T-helper 2 cell treated with Interferon-gamma antibody and Interleukin-4, amounts not matched to agents 5 μg/mL and 100 μg/mL, for 36 hours (primary cell): ENCODE measurements around the gene PLIN4.
A peak's percentile ranks its signal among the peaks of the same experiment; 100 is the strongest.
"Not testable (repeated sequence)": the region's sequence is repeated elsewhere in the genome, so short reads cannot be mapped to it uniquely, and the experiment has no call there.

ENCODE experiments used
- DNase-seq: peaks from one replicate; pipeline ENCODE4 v3.0.0; 2021; ENCODE audit warnings: low spot score
- H3K27ac Mint-ChIP-seq: one replicate; pipeline ENCODE4 v1.8.0; 2021; ENCODE audit warnings: mild to moderate bottlenecking, mixed read lengths
- H3K27me3 Mint-ChIP-seq: one replicate; pipeline ENCODE4 v1.8.0; 2021; ENCODE audit warnings: low read depth, mixed read lengths
- H3K36me3 Mint-ChIP-seq: one replicate; pipeline ENCODE4 v1.8.0; 2021; ENCODE audit warnings: low read depth, mixed read lengths
- H3K4me1 Mint-ChIP-seq: one replicate; pipeline ENCODE4 v1.8.0; 2021; ENCODE audit warnings: low read depth, mixed read lengths
- H3K4me3 Mint-ChIP-seq: one replicate; pipeline ENCODE4 v1.8.0; 2022; ENCODE audit warnings: mild to moderate bottlenecking, moderate library complexity, mixed read lengths
- H3K9me3 Mint-ChIP-seq: one replicate; pipeline ENCODE4 v1.8.0; 2021; ENCODE audit warnings: mixed read lengths

The PLIN4 gene

DNA sequence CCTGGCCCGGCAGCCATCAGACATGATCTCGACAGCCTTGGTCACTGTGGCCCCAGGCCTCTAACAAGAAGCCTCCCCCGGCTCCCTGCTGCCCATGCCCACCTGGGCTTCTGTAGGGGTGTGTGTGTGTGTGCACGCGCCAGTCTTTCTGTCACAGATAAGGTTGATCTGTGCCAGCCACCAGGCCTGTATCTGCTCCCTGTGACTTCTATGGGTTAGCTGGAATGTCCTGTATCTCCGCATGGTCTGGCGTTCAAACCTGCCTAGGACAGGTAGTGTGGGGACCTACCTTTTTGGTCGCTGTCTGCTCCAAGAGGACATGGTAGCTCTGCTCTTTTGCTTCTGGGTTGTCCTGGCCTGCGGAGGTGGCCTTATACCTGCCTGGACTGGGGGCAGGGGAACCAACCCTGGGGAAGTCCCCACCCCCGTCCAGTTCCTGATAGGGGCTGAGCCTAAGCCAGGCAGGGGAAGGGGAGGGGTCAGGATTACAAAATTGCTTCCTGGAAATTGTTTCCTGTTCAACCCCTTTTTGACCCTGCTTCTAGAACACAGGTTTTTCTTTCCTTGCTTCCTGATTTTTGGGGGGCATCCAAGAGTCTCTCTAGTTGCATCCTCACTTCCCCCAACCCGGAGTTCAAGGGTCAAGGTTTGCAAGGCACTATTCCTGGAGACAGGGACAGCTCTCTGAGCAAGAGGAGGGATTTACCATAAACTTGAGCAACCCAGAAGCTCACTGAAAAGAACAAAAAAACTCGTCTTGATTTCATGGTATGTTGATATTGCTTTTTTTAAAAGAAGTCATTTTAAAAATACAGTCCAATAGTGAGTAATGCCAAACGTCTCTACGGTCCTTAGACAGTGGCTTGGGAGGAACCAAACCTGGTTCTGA, 21.7 kb upstream of the PLIN4 start, which contains the start of gene LRG1:
TSS of gene LRG1 (minus strand) at position 344 of the 889 bp plus-strand sequence. CDS start at position 321, 23 bp downstream.
- no peak for DNase-seq
- Mint-ChIP-seq H3K4me1 (peaks cover 3% of the 10 kb centered on the region), H3K27ac (no peak within 1 kb of the TSS), H3K4me3 (peak within 1 kb of the TSS; percentile 27), H3K9me3 (peaks cover 4% of the 10 kb centered on the region), H3K36me3 (no peaks in the 10 kb centered on the region), H3K27me3 (peaks cover 4% of the 10 kb centered on the region)

DNA sequence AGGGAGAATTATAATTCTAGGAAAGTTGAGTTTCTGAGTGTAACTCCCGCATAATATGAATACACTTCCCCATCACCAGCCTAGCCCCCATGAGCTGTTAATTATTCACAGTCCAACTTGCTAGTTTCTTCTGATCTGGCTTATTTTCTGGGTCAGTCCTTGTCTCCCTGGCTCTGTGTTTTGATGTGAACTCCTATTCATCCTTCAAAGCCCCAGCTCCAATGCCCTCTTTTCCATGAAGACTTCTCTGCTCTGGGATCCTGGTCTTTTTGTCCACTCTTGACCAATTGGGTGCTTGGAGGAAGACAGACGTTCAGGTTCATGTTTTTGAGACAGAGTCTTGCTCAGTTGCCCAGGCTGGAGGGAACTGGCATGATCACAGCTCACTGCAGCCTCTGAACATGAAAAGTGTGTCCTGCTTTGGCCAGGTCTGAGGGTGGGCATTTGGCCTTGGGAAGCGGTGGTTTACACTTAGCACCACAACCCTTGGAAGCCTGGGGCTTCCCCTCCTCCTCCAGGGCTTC, 20.9 kb upstream of the PLIN4 start:
- Mint-ChIP-seq H3K27ac (no peak overlapping the region), H3K27me3 (peaks cover 4% of the 10 kb centered on the region), H3K9me3 (peaks cover 4% of the 10 kb centered on the region), H3K4me3 (no peak overlapping the region), H3K4me1 (peaks cover 3% of the 10 kb centered on the region), H3K36me3 (no peaks in the 10 kb centered on the region)
- DNase-seq, result no peak

DNA sequence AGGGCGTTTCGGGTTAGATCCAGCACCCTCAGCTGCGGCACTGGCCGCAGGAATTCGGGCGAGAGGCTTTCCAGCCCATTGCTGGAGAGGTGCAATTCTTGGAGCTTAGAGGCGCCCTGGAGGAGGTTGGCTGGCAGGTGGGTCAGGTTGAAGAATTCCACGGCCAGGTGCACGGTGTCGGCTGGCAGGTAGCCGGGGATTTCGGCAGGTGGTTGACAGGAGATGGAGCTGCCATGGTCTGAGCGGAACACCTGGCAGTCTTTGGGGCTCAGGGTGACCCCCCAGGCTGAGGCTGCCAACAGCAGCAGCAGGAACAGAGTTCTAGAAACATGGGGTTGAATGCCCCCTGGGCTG, 20.3 kb upstream of the PLIN4 start:
- H3K4me3 Mint-ChIP-seq, result no peak overlapping the region
- peaks cover 4% of the 10 kb centered on the region for H3K9me3 Mint-ChIP-seq
- H3K27ac Mint-ChIP-seq, result no peak overlapping the region
- peaks cover 3% of the 10 kb centered on the region for H3K4me1 Mint-ChIP-seq
- H3K36me3 Mint-ChIP-seq, result no peaks in the 10 kb centered on the region
- no peak for DNase-seq
- H3K27me3 Mint-ChIP-seq, result peaks cover 7% of the 10 kb centered on the region

DNA sequence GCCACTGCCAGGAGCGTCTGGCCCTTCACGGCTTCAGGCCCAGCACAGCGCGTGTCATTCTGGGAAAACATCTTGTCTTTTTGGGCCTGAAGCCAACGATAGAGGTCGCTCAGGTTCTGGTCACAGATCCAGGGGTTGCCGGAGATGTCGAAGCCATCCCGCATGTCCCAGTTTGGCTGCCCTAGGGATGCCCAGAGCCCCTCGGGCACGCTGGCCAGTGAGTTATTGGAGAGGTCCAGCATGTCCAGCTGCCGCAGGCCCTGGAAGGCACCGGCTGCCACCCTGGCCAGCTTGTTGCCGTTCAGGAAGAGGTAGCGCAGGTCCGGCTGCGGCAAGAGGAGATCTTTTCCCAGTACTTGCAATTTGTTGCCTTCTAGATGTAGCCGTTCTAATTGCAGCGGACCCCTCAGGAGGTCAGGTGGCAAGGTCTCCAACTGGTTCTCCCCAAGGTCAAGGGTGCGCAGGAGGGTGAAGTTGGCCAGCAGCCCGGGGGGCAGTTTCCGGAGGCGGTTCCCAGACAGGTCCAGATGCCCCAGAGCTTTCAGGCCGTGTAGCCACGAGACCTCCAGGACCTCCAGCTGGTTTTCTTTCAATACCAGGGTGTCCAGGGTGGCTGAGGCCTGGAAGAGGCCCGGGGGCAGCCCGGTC, 19.8 kb upstream of the PLIN4 start:
- H3K27ac Mint-ChIP-seq, result no peak overlapping the region
- H3K36me3 Mint-ChIP-seq, result no peaks in the 10 kb centered on the region
- DNase-seq, result no peak
- H3K4me1 Mint-ChIP-seq, result peaks cover 3% of the 10 kb centered on the region
- H3K4me3 Mint-ChIP-seq, result no peak overlapping the region
- peaks cover 4% of the 10 kb centered on the region for H3K9me3 Mint-ChIP-seq
- H3K27me3 Mint-ChIP-seq, result peaks cover 11% of the 10 kb centered on the region

DNA sequence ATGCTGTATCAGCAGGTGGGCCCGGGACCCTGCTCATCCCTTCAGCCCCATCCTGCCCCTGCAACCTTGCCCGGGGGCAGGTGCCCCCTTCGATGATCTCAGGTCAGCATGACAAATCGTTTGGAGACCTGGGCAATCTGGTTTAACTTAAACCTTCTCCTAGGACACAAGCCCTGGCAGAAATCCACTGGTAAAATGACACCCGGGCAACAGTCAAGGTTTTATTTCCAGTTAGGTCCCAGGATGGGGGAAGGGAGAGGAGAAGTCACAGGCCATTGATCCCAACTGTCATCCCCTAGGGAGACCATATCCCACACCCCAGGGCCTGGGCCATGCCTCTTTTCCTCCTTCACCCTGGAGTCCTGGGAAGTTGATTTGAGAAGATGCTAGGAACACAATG, 18.5 kb upstream of the PLIN4 start:
- peaks cover 3% of the 10 kb centered on the region for H3K4me1 Mint-ChIP-seq
- H3K36me3 Mint-ChIP-seq, result no peaks in the 10 kb centered on the region
- DNase-seq, result no peak
- H3K4me3 Mint-ChIP-seq, result no peak overlapping the region
- H3K27ac Mint-ChIP-seq, result no peak overlapping the region
- peaks cover 11% of the 10 kb centered on the region for H3K27me3 Mint-ChIP-seq
- H3K9me3 Mint-ChIP-seq, result peaks cover 4% of the 10 kb centered on the region

DNA sequence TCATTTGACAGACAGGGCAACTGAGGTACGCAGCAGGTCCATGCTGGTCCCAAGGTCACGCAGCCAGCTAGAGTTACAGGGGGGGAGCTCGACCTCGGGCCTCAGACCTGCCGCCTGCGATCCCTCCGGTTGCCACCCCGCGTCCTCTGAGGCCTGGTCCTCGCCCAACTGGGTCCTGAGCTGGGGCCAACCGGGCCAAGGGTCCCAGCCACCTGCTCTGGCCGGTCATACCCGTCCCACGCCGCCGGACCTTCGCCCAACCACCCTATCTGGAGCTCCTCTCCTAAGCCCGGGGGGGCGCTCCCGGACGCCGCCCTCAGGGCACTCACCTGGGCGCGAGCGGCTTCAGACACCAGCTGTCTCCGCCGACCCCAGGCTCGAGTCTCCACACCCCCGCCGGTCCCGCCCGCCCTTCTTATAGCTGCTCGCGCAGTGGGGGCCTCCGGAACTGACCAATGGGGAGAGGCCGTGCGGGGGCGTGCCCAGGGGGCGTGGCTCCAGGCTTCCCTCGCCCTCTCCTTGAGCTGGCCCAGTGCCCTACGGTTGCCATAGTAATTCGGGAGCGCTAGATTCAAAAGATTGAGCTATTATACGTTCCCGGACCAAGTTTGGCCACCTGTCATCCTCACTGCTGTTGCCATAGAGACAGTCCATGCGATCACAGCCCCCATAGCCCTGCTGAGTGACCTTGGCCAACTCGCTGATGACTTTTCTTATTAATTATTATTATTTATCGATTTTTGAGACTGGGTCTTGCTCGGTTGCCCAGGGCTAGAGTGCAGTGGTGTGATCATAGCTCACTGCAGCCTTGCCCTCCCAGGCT, 16.8 kb upstream of the PLIN4 start, which contains the start of gene PLIN5:
TSS of gene PLIN5 (minus strand) at position 389 of the 823 bp plus-strand sequence. CDS start 1,150 bp downstream, outside the sequence.
- H3K36me3 Mint-ChIP-seq, result no peaks in the 10 kb centered on the region
- peaks cover 11% of the 10 kb centered on the region for H3K27me3 Mint-ChIP-seq
- H3K4me1 Mint-ChIP-seq, result peaks cover 2% of the 10 kb centered on the region
- no peak within 1 kb of the TSS for H3K4me3 Mint-ChIP-seq
- no peaks in the 10 kb centered on the region for H3K9me3 Mint-ChIP-seq
- H3K27ac Mint-ChIP-seq, result no peak within 1 kb of the TSS
- DNase-seq, result peak; percentile 15

DNA sequence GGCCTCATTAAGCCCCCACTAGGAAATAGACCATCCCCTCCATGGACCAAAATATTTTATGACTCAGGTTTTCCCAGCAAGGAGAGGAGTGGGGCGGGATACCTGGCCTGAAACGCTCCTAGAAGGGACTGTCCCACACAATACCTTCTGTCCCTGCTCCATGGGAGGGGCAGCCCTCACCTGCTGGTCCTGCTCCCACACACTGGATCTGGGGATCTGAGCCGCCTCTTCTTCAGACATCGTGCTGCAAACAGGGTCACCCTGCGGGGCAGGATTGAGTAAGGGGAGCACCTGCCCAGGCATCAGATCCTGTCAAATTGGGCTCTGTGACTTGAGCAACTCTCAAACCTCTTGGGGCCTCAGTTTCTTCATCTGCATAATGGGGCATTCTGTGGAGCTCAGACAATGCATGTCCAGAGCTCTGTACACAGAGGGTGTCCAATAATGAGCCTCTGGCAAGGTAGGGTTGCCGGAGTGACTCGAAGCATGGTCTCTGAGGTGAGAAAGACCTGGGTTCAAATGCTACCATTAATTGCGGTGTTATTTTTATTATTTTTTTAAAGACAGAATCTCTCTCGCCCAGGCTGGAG, 15.6 kb upstream of the PLIN4 start:
- Mint-ChIP-seq H3K27me3 (peaks cover 11% of the 10 kb centered on the region), H3K36me3 (no peaks in the 10 kb centered on the region), H3K4me3 (no peak overlapping the region), H3K9me3 (no peaks in the 10 kb centered on the region), H3K4me1 (peaks cover 2% of the 10 kb centered on the region), H3K27ac (no peak overlapping the region)
- no peak for DNase-seq

DNA sequence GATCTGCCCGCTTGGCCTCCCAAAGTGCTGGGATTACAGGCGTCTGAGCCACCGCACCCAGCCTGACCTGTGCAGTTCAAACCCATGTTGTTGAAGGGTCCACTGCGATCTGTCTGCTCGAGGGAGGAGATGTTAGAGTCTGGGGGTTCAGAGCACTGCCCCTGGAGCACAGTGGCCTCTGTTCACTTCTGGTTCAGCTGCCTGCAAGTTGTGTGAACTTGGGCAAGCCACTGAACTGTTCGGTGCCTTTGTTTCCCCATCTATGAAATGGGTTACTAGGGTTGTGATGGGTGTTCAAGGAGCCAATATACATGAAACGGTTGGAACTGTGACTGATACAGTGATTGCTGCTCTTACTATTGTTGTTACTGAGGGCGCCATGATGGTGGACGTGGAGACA, 15.0 kb upstream of the PLIN4 start:
- DNase-seq, result no peak
- Mint-ChIP-seq H3K36me3 (no peaks in the 10 kb centered on the region), H3K27me3 (peaks cover 11% of the 10 kb centered on the region), H3K9me3 (no peaks in the 10 kb centered on the region), H3K4me1 (peaks cover 2% of the 10 kb centered on the region), H3K4me3 (no peak overlapping the region), H3K27ac (no peak overlapping the region)

DNA sequence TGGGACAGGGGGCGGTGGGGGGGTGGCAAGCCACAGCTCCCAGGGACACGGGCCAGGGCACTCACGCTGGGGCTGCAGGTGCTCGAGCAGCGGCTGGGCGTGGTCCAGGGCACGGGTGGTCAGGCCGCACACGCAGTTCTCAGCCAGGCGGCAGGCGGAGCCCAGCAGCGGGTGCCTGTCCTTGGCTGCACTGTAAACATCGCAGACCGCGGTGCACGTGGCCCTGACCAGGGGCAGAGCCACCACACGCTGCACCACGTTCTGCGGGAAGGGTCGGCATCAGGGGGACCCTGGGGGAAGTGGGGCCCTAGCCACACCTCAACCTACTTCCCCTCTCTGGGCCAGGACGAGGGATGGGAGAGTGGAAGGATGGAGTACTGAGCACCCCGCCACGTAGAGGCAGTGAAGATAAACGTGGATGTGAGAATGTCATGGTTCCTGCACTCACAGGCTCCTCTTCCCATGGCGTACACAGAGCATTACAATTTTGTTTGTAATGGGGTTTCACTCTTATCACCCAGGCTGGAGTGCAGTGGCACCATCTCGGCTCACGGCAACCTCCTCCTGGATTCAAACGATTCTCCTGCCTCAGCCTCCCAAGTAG, 13.4 kb upstream of the PLIN4 start:
- Mint-ChIP-seq H3K9me3 (no peaks in the 10 kb centered on the region), H3K4me3 (no peak overlapping the region), H3K36me3 (no peaks in the 10 kb centered on the region), H3K27ac (no peak overlapping the region), H3K4me1 (peaks cover 2% of the 10 kb centered on the region), H3K27me3 (peaks cover 11% of the 10 kb centered on the region)
- no peak for DNase-seq

DNA sequence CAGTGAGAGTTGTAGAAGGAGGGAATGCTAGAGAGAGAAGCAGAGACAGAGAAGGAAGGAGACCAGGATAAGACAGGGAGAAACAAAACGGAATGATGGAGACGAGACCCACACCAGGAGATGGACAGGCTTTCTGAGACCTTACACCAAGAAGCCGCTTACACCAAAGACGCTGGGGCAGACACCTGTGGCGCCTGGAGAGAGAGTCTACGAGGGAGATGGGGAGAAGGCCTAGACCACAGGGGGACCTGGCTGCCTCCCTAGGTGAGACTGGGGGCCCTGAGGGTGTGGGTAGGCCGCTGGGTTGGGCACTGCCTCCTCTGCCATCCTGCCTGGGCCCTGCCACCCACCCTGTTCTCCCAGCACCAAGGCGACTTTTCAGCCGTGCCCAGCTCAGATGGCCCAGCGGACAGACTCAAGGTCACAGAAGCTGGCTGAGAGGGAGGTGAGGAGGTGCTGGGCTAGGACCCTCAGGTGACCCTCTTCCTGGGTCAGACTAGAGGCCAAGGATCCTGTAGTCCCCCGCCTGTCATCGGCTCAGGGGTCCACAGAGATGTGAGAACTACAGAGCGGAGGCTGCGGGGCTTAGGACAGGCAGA, 11.7 kb upstream of the PLIN4 start:
- H3K9me3 Mint-ChIP-seq, result no peaks in the 10 kb centered on the region
- no peak for DNase-seq
- peaks cover 7% of the 10 kb centered on the region for H3K27me3 Mint-ChIP-seq
- no peak overlapping the region for H3K4me3 Mint-ChIP-seq
- no peak overlapping the region for H3K27ac Mint-ChIP-seq
- H3K4me1 Mint-ChIP-seq, result no peaks in the 10 kb centered on the region
- no peaks in the 10 kb centered on the region for H3K36me3 Mint-ChIP-seq

DNA sequence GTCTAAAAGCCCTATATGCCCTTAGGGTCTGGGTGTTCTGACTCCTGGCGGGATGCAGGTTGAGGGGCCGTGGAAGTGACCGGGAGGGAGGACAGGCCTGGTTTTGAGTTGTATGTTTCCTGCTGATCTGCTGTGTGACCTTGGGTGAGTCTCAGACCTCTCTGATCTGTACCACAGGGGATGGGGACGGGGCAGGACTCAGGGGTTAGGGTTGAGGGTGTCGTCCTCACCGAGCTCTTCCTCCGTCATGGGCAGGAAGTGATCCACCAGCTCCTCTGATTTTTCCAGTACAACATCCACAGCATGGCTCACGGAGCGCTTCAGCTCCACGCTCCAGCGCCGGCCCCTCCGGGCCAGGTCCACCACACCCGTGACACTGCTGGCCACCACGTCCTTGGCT, 10.6 kb upstream of the PLIN4 start:
- Mint-ChIP-seq H3K36me3 (no peaks in the 10 kb centered on the region), H3K27me3 (peaks cover 5% of the 10 kb centered on the region), H3K27ac (no peak overlapping the region), H3K4me1 (no peaks in the 10 kb centered on the region), H3K9me3 (no peaks in the 10 kb centered on the region), H3K4me3 (no peak overlapping the region)
- no peak for DNase-seq

DNA sequence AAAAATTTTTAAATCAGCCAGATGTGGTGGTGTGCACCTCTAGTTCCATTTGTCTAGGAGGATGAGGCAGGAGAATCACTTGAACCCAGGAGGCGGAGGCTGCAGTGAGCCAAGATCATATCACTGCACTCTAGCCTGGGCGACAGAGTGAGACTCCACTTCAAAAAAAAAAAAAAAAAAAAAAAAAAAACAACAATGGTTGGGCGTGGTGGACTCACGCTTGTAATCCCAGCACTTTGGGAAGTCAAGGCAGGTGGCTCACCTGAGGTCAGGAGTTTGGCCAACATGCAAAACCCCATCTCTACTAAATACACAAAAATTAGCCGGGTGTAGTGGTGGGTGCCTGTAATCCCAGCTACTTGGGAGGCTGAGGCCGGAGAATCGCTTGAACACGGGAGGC, 9.1 kb upstream of the PLIN4 start:
- not testable (repeated sequence) for H3K4me1 Mint-ChIP-seq, H3K27ac Mint-ChIP-seq, DNase-seq

DNA sequence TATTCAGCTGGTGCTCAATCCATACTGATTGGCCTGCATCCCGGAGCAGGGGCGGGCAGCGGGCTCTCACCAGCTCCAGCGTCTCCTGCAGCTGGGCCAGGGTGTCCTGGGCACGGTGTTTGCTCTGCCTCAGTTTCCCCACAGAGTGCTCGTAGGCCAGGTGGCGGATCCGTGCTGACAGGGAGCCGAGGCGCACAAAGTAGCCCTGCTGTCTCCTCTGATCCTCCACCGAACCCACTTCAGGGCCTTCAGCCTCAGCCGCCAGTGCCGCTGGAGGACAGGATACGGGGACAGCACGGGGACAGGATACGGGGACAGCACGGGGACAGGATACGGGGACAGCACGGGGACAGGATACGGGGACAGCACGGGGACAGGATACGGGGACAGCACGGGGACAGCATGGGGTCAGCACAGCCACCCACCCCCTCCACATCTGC, 7.3 kb upstream of the PLIN4 start:
- H3K36me3 Mint-ChIP-seq, result no peaks in the 10 kb centered on the region
- no peaks in the 10 kb centered on the region for H3K9me3 Mint-ChIP-seq
- H3K4me1 Mint-ChIP-seq, result no peaks in the 10 kb centered on the region
- no peak overlapping the region for H3K27ac Mint-ChIP-seq
- no peak overlapping the region for H3K4me3 Mint-ChIP-seq
- no peak for DNase-seq
- H3K27me3 Mint-ChIP-seq, result no peaks in the 10 kb centered on the region

More for the DNA sequence above, 9.1 kb upstream of the PLIN4 start:
- not testable (repeated sequence) for H3K27me3 Mint-ChIP-seq, H3K4me3 Mint-ChIP-seq, H3K9me3 Mint-ChIP-seq, H3K36me3 Mint-ChIP-seq
